Parathyroid adenoma (tissue), 2 donors: ENCODE data around the gene SLC25A12.

Experiments
- H2AFZ ChIP-seq: fragments of 300-600 bp; sonication (generic); one replicate; pipeline ENCODE4 v1.7.0; 2017; ENCODE audit warnings: antibody characterized with exemption, mild to moderate bottlenecking
- H3K27ac ChIP-seq: fragments of 300-600 bp; sonication (generic); one replicate; pipeline ENCODE4 v1.7.0; 2017
- H3K27me3 ChIP-seq: fragments of 300-600 bp; sonication (generic); one replicate; pipeline ENCODE4 v1.7.0; 2017; ENCODE audit warnings: low read length; ENCODE audit not compliant: control insufficient read depth, insufficient read depth
- H3K36me3 ChIP-seq: fragments of 300-600 bp; sonication (generic); one replicate; pipeline ENCODE4 v1.7.0; 2017; ENCODE audit warnings: low read length; ENCODE audit not compliant: control insufficient read depth, insufficient read depth
- H3K4me1 ChIP-seq: fragments of 300-600 bp; sonication (generic); one replicate; pipeline ENCODE4 v1.7.0; 2017; ENCODE audit warnings: control low read depth
- H3K4me2 ChIP-seq: fragments of 300-600 bp; sonication (generic); one replicate; pipeline ENCODE4 v1.7.0; 2017; ENCODE audit warnings: low read length
- H3K4me3 ChIP-seq: fragments of 300-600 bp; sonication (generic); one replicate; pipeline ENCODE4 v1.7.0; 2017; ENCODE audit warnings: low read depth, low read length
- H3K79me2 ChIP-seq: fragments of 300-600 bp; sonication (generic); one replicate; pipeline ENCODE4 v1.7.0; 2017; ENCODE audit warnings: control low read depth
- H3K9ac ChIP-seq: fragments of 300-600 bp; sonication (generic); one replicate; pipeline ENCODE4 v1.7.0; 2017; ENCODE audit warnings: mild to moderate bottlenecking
- H3K9me3 ChIP-seq: fragments of 300-600 bp; sonication (generic); one replicate; pipeline ENCODE4 v1.7.0; 2017; ENCODE audit warnings: low read length; ENCODE audit not compliant: control insufficient read depth
- CTCF ChIP-seq: fragments of 300-600 bp; sonication (generic); IDR thresholded peaks from one replicate; pipeline ENCODE4 v1.7.0; 2017; ENCODE audit warnings: antibody characterized with exemption, mild to moderate bottlenecking
- donor health status: primary hyperparathyroidism.

The SLC25A12 gene

GRCh38 chr2:171874517-171874916 lies 19.5 kb downstream of the SLC25A12 start:
- Histone ChIP-seq H3K9me3 (no peaks in the 10 kb centered on the region), H3K9ac (no peak overlapping the region), H3K4me2 (no peak overlapping the region), H2AFZ (no peak overlapping the region), H3K4me3 (no peak overlapping the region), H3K27me3 (no peaks in the 10 kb centered on the region), H3K36me3 (no peaks in the 10 kb centered on the region), H3K27ac (no peak overlapping the region), H3K79me2 (peaks cover 20% of the 10 kb centered on the region), H3K4me1 (peaks cover 4% of the 10 kb centered on the region)
- no peak for TF ChIP-seq CTCF

- H3K9ac ChIP-seq = no peak overlapping the region
- H3K79me2 ChIP-seq = peaks cover 3% of the 10 kb centered on the region
- no peaks in the 10 kb centered on the region for H3K36me3 ChIP-seq
- no peak for TF ChIP-seq CTCF
- no peak overlapping the region for H3K4me2 ChIP-seq
- no peak overlapping the region for H3K27ac ChIP-seq
- no peak overlapping the region for H2AFZ ChIP-seq
- no peaks in the 10 kb centered on the region for H3K4me1 ChIP-seq
- H3K9me3 ChIP-seq = no peaks in the 10 kb centered on the region
- no peaks in the 10 kb centered on the region for H3K27me3 ChIP-seq
- no peak overlapping the region for H3K4me3 ChIP-seq
These were observed 29.6 kb downstream of the SLC25A12 start for GRCh38 chr2:171864357-171864985.

- no peak for TF ChIP-seq CTCF
- H3K4me2 ChIP-seq = no peak overlapping the region
- no peak overlapping the region for H3K9ac ChIP-seq
- H3K27me3 ChIP-seq = no peaks in the 10 kb centered on the region
- H3K27ac ChIP-seq = no peak overlapping the region
- peaks cover 3% of the 10 kb centered on the region for H3K79me2 ChIP-seq
- no peak overlapping the region for H3K4me3 ChIP-seq
- H3K4me1 ChIP-seq = no peaks in the 10 kb centered on the region
- H3K9me3 ChIP-seq = no peaks in the 10 kb centered on the region
- H2AFZ ChIP-seq = no peak overlapping the region
- H3K36me3 ChIP-seq = no peaks in the 10 kb centered on the region
These were observed 31.5 kb downstream of the SLC25A12 start for GRCh38 chr2:171862501-171862900.

GRCh38 chr2:171858397-171858958 lies 35.6 kb downstream of the SLC25A12 start:
- Histone ChIP-seq H3K4me3 (no peak overlapping the region), H3K27ac (no peak overlapping the region), H3K79me2 (peaks cover 3% of the 10 kb centered on the region)

More at GRCh38 chr2:171858397-171858958, 35.6 kb downstream of the SLC25A12 start:
- H3K36me3 ChIP-seq = no peaks in the 10 kb centered on the region
- no peaks in the 10 kb centered on the region for H3K9me3 ChIP-seq
- no peaks in the 10 kb centered on the region for H3K27me3 ChIP-seq
- TF ChIP-seq CTCF = no peak
- H3K9ac ChIP-seq = no peak overlapping the region
- H3K4me1 ChIP-seq = no peaks in the 10 kb centered on the region
- H3K4me2 ChIP-seq = no peak overlapping the region
- no peak overlapping the region for H2AFZ ChIP-seq
